ENCODE measurements around the gene NOS3.

NOS3 gene

DNA sequence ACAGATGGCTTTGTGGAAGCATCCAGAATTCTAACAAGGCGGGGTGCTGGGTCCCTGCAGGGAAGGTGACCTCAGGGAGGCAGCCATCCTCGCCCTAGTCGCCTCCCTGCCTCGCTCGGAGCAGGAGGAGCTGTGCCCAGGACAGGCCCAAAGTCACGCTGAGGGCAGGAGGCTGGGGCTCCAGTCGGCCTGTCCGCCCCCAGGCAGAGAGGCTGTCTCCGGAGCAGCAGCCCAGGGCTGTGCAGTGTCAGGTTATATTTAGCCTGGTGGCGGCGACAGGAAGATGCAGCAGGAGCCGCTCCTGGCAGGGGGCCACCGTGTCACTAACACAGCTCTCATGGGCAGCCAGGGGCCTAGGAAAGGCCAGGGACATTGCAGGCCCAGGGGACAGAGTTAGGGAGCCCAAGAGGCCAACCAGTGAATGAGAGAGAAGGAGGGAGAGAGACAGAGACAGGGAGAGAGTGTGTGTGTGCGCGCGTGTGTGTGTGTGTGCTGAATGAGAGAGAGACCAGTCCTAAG lies 26.2 kb upstream of the NOS3 start:
- no peak for DNase-seq (ENCODE audit: low read depth)

- no peak for DNase-seq (ENCODE audit: low read depth)
Observed at GRCh38 chr7:150965273-150965830, 25.5 kb upstream of the NOS3 start.

DNA sequence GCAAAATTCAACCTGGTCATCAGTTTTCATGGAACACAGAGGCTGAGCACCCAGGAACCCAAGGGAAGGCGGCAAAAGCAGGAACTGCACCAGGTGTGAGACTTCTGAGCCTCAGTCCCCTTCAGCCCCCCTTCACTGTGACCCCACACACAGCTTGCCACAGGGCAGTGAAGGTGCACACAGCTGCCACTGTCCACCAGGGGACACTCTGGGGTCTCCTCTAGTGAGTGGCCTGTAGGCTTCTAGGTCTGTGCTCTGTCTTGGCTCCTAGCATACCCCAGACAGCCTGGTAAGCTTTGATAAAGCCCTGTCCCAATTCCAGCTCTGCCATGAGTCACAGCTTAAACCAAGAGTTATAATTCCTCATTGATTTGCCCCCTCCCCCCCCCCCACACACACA lies 24.8 kb upstream of the NOS3 start:
- no peak for DNase-seq (ENCODE audit: low read depth)

GRCh38 chr7:150967349-150967748 lies 23.5 kb upstream of the NOS3 start:
- DNase-seq (ENCODE audit: low read depth) = no peak

DNA sequence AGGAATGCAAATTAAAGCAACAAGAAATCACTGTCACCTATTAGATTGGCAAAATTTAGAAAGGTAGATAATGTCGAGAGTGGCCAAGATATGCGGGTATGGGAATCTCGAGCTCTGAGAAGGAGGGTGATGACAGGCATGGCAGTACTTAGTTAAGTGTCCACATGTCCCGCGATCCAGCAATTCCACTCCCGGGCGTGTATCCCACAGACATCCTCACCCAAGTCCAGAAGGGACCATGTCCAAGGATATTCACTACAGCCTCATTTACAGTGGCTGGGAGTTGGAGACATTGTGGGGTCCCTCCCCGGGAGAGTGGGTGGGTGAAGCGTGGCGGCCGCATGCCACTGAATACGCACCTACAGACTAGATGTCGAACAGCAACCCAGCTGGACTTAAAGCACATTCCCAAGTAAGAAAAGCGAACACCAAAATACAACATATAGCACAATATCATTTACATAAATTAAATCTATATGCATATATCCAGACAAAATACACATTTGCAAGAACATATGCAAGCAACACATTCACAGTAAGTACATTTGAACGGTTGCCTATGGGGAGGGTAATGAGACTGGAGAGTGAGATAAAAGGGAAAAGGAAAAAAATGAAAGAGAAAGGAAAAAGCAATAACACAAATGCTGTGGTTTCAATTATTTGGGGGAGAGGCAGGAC lies 22.6 kb upstream of the NOS3 start:
- DNase-seq (ENCODE audit: low read depth) = no peak

DNA sequence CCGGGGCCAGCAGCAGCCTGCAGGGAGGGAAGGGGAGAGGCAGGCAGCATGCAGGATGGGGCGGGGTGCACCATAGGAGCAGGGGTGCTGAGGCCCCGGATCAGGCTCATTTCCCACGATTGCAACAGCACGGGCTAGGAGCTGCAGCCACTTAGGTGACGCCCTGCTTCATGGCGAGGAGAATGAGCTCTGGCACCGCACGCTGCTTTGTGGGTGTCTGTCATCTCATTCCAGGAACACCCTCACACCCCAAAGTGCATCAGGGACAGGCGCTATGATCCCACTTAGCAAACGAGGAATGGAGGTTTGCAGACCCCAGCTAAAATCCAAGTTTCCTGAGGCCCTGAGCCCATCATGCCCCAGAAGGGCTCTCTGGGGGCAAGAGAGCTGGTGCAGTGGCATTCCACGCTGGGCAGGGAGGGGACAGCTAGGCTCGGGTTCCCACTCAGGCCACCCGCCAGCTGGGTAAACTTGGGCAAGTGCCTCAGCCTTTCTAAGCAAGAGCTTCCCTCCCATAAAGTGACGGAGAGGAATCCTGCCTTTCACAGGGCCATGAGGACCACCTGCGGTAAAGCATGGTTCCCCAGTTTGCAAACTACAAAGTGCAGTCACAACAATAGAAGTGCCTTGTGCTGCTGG lies 22.0 kb upstream of the NOS3 start:
- DNase-seq (ENCODE audit: low read depth) = peak; percentile 14

DNA sequence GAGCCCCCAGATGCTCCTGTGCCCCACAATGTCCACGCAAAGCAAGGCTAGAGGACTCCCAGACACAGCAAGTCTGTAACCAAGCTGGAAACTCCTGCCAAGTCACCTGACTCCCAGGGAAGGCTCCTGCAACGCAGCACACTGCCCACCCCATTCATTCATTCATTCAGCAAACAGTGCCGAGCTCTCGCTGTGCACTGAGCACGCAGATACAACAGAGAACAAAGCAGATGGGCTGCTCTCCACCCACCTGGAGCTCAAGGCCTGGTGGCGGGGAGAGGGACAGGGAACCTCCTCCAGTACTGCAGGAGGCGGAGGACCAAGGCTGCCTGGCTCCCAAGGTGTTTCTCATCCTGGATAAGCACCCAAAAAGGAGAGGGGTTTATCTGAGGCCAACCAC lies 21.3 kb upstream of the NOS3 start:
- no peak for DNase-seq (ENCODE audit: low read depth)

- DNase-seq (ENCODE audit: low read depth) = no peak
Observed at GRCh38 chr7:150970424-150970823, 20.4 kb upstream of the NOS3 start.

- DNase-seq (ENCODE audit: low read depth) = no peak
Observed at GRCh38 chr7:150971242-150972022, 19.4 kb upstream of the NOS3 start.

- no peak for DNase-seq (ENCODE audit: low read depth)
Observed at GRCh38 chr7:150972023-150972468, 18.8 kb upstream of the NOS3 start.

DNA sequence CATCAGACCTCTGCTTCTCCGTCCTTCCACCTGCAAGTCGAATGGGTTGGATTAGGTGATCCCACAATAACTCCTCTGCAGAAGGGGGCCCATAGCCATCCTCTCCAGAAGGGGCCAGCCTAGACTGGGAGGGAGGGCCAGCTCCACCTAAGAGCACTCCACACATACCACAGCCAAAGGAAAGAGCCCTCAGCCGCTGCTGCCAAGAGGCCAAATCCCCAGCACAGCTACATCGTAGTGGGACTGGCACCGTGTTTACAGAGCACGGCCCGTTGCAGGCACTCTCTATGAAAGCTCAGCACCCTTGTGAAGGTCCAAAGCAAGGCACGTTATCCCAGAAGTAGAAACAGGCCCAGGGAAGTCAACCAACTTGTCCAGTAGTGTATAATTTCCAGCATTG lies 18.1 kb upstream of the NOS3 start:
- no peak for DNase-seq (ENCODE audit: low read depth)

DNA sequence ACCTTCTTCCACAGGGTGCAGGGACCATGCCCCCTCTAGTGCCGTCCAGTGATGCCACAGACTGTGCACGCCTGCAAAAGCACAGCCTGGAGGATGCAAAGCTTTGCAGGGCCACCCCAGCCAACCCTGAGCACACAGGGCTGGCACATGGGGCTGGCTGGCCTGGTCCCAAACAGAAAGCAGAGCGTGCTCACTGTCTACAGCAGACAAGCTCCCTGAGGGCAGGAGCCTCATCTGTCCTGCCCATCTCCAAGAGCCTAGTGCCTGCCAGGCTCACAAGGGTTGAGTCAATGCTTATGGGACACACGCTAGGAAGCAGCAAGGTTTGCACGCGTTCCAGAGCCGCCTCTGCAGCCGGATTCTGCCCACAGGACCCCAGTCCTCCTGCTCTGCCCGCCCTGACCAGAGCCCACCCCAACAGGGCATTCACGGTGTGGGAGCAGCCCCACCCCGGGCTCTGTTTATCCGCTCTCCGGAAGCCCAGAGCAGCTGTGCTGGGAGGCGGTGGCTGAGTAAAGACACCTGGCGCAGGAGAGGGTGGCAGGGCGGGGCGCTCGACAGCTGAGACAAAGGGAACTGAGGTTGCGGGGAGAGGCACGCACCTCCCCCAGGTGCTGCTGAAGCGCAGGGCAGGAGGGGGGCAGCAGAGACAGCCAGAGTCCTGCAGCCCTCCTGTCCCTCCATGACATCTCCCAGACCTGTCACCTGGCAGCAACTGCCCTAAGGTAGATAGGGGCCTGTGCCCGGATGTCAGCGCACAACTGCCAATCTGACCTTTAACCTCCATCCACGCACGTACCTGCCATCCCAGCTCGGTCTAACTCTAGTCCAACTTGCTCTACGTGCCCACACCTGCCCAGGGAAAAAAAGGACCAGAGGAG lies 17.0 kb upstream of the NOS3 start:
- no peak for DNase-seq (ENCODE audit: low read depth)

DNA sequence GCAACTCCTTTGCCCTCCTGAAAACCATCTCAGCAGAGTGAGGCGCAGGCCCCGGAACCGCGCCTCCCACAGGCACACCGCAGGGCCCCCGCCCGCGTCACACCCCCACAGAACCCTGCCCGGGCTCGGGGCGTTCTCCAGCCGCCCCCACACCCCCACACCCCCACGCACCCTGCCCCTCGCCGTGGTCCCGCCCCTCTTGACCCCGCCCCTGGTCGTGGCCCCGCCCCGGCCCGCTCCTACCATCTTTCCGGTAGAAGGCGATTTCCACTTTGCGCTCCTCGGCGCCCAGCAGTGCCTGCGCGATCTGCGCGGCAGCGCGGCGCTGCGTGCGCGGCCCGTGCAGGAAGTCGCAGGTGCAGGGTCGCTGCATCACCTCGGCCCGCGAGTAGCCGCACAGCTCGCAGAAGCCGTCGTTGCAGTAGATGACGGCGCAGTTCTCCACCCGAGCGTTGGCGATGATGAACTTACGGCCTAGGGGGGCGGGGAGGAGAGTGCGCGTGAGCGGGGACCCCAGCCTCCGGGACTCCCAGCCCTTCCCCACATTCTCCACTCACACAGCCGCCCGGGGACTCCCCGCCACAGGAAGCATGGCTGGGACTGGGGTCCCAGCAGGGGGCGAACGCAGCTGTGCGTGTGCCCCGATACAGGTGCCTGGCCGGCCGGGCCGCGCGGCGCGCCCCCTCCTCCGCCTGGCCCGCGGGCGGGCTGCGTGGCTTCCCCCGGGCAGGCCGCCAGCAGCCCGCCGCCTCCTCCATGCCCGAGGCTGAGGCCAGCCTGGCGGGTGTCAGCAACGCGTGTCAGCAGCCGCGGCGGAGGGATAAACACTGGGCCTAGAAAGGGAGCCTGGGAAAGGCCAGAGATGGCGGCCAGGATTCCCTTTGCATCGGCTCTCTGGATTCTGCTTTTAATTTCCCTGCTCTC lies 16.1 kb upstream of the NOS3 start:
- DNase-seq (ENCODE audit: low read depth) = no peak

DNA sequence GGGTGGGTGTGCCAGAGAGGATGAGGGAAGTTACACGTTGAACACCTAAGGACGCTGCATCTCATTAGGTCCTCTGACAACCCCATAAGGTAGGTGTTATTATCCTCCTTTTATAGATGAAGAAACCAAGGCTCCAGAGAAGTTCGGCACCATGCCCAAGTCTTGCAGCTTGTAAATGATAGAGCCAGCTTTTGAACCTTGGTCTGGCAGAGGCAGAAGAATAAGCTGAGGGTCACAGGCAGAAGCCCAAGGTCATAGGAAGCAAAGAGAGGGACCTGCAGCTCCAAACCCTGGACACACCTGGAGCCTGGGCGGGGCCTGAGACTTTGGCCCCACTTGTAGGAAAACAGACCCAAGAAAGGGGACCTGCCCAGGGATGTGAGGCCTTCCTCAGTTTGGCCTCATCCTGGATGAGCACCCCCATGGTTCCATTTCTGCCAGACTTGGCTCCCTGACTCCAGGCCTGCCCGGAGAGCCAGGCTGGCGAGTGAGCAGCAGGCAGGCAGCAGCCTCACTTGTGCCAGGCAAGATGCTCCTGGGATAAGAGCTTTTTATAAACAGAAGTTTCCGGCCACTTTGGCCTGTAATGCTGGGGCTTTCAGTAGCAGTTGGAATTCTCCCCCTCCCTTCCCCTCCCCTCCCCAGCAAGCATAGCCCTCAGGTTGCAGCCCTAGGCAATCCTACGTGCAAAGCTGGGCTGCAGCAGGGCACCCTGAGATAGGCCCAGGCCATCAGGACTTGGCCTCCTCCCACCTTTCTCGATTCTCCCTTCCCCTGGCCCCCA lies 15.1 kb upstream of the NOS3 start:
- DNase-seq (ENCODE audit: low read depth) = no peak

- no peak for DNase-seq (ENCODE audit: low read depth)
Observed at GRCh38 chr7:150976529-150977381, 14.1 kb upstream of the NOS3 start.

GRCh38 chr7:150977382-150978125 lies 13.3 kb upstream of the NOS3 start:
- DNase-seq (ENCODE audit: low read depth) = no peak

GRCh38 chr7:150978126-150978789 lies 12.6 kb upstream of the NOS3 start, which contains the start of gene KCNH2:
TSS of gene KCNH2 (minus strand) at chr7:150978321. CDS start at chr7:150977913, 408 bp downstream.
- no peak for DNase-seq (ENCODE audit: low read depth)

All from fibroblast of the conjunctiva (primary cell).